Keratinocyte (primary cell): ENCODE results near the gene MKRN2.
"Not testable (repeated sequence)": the region's sequence is repeated elsewhere in the genome, so short reads cannot be mapped to it uniquely, and the experiment has no call there.

ENCODE experiments used
- CTCF ChIP-seq, 3 experiments: IDR thresholded peaks in 1 of 3; conservative IDR thresholded peaks in 1 of 3; optimal IDR thresholded peaks in 1 of 3; 2 replicates in 2 of 3; 3 replicates in 1 of 3; pipeline versions ENCODE3 to v1.5.1; 2011; ENCODE audit warnings: low read length in 3 of 3, mild to moderate bottlenecking in 3 of 3, moderate library complexity in 2 of 3, control low read depth in 1 of 3, inconsistent platforms in 1 of 3; ENCODE audit not compliant: insufficient read depth in 2 of 3; ENCODE audit errors: extremely low read depth in 1 of 3
- EZH2 ChIP-seq: IDR thresholded peaks from one replicate; pipeline ENCODE4 v1.6.1; 2012; ENCODE audit warnings: inconsistent platforms, mild to moderate bottlenecking, low read length, moderate library complexity

DNA sequence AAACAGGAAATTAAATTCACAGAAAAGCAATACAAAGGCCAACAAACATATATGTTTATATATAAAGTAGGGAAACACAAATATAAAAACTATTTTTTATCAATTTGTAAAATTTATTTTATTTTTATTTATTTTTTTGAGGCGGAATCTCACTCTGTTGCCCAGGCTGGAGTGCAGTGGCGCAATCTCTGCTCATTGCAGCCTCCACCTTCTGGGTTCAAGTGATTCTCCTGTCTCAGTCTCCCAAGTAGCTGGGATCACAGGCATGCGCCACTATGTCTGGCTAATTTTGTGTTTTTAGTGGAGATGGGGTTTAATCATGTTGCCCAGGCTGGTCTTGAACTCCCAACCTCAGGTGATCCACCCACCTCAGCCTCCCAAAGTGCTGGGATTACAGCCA is 68.1 kb downstream of the MKRN2 start:
- not testable (repeated sequence) for TF ChIP-seq CTCF (optimal IDR thresholded peaks at IDR 0.05 in 1 of 3, IDR thresholded peaks at IDR 0.05 in 1 of 3, conservative IDR thresholded peaks at IDR 0.05 in 1 of 3; ENCODE audit: extremely low read depth in 1 of 3, insufficient read depth in 2 of 3, low read length in 3 of 3); EZH2
